Testis (tissue), 3 donors: Measurements from ENCODE around the gene GALNT9. TPM values are rescaled to one million over a fixed set of nuclear protein-coding genes. Genes with fewer than 3 reads are reported as not detected.

Source experiments
- DNase-seq: peaks from one replicate; pipeline ENCODE4 v3.0.0-alpha.2; 2019
- H3K27ac ChIP-seq, 2 donors: fragments of 200-600 bp; sonication (generic); one replicate each; pipeline ENCODE4 v1.5.1; 2019
- H3K27me3 ChIP-seq: fragments of 200-600 bp; sonication (generic); one replicate; pipeline ENCODE4 v1.5.1; 2019
- H3K36me3 ChIP-seq: fragments of 200-600 bp; sonication (generic); one replicate; pipeline ENCODE4 v1.5.1; 2017; ENCODE audit warnings: low read depth; ENCODE audit errors: missing control alignments
- H3K4me1 ChIP-seq: fragments of 200-600 bp; sonication (generic); one replicate; pipeline ENCODE4 v1.5.1; 2019
- H3K4me3 ChIP-seq, 2 donors: fragments of 200-600 bp; sonication (generic); one replicate each; pipeline ENCODE4 v1.5.1; 2017 to 2019
- H3K9me3 ChIP-seq: fragments of 200-600 bp; sonication (generic); one replicate; pipeline ENCODE4 v1.5.1; 2017
- CTCF ChIP-seq, 3 experiments: fragments of 450-650 bp in 2 of 3; fragments of 200-600 bp in 1 of 3; sonication (generic) in 1 of 3; IDR thresholded peaks; one replicate each; pipeline ENCODE4 v1.5.1; 2016 to 2019; ENCODE audit warnings: antibody characterized with exemption in 3 of 3, mild to moderate bottlenecking in 2 of 3, moderate library complexity in 1 of 3
- POLR2A ChIP-seq: fragments of 450-650 bp; IDR thresholded peaks from one replicate; pipeline ENCODE4 v1.6.1; 2017; ENCODE audit warnings: antibody characterized with exemption, mild to moderate bottlenecking, moderate library complexity
- WGBS, 2 donors: methylation state at CpG; one replicate each; pipeline ENCODE4 v1.1.5; 2018; 5-methylcytosine and 5-hydroxymethylcytosine counted together
- intact Hi-C: fragments of 100-400 bp; cut with DNase I; formaldehyde crosslinking; loops from one replicate; pipeline ENCODE4 v1.15.1; 2023; ENCODE audit warnings: low total_unique reads
- polyA plus RNA-seq: library from polyadenylated mRNA; stranded (reverse); fragments of 350-450 nt; fragmentation: Illumina TruSeq; extraction: RNeasy Lipid Tissue Mini Kit (QIAGEN cat#74804); gene quantifications from one replicate; pipeline ENCODE4 v1.2.3, GENCODE V29; 2014; ENCODE audit warnings: low read depth, low replicate concordance; ENCODE audit not compliant: insufficient read depth
- total RNA-seq, 2 donors: library from RNA; depleted of rRNA; stranded (reverse); fragments of >200 nt; gene quantifications; one replicate each; pipeline ENCODE4 v1.2.3, GENCODE V29; 2016

GALNT9 gene
- total and polyA plus RNA-seq, 3 donors from 2014 or later = 1.1 to 1.5 (median 1.3) TPM

- TF ChIP-seq CTCF (IDR thresholded peaks at IDR 0.05) (no peak), POLR2A (no peak)
- Histone ChIP-seq H3K27ac (no peak overlapping the region), H3K9me3 (no peaks in the 10 kb centered on the region), H3K36me3 (no peaks in the 10 kb centered on the region), H3K4me1 (no peaks in the 10 kb centered on the region), H3K27me3 (no peaks in the 10 kb centered on the region), H3K4me3 (no peak overlapping the region)
- DNase-seq = no peak
- intact Hi-C loops = no loop called here
- WGBS, 2 donors = 89 to 95% methylated on average over 17 to 31 of the region's 31 CpGs
Observed at GRCh38 chr12:132355742-132356681, 26.6 kb upstream of the GALNT9 start.

- H3K27ac ChIP-seq = no peak overlapping the region
- WGBS, 2 donors = 84 to 86% methylated on average over 6 to 34 of the region's 34 CpGs
- H3K36me3 ChIP-seq = no peaks in the 10 kb centered on the region
- no peak for DNase-seq
- TF ChIP-seq CTCF (IDR thresholded peaks at IDR 0.05) (no peak), POLR2A (no peak)
- H3K4me1 ChIP-seq = no peaks in the 10 kb centered on the region
- no peak overlapping the region for H3K4me3 ChIP-seq
- no peaks in the 10 kb centered on the region for H3K9me3 ChIP-seq
- no peaks in the 10 kb centered on the region for H3K27me3 ChIP-seq
- intact Hi-C loops = no loop called here
Observed at GRCh38 chr12:132354982-132355680, 25.7 kb upstream of the GALNT9 start.

- DNase-seq = no peak
- 71 to 78% methylated on average over 22 to 43 of the region's 43 CpGs for WGBS, 2 donors
- no peaks in the 10 kb centered on the region for H3K36me3 ChIP-seq
- H3K9me3 ChIP-seq = no peaks in the 10 kb centered on the region
- no peak overlapping the region for H3K4me3 ChIP-seq
- H3K27me3 ChIP-seq = no peaks in the 10 kb centered on the region
- TF ChIP-seq CTCF (IDR thresholded peaks at IDR 0.05) = no peak
- TF ChIP-seq POLR2A = no peak
- intact Hi-C loops = no loop called here
- no peak overlapping the region for H3K27ac ChIP-seq
- no peaks in the 10 kb centered on the region for H3K4me1 ChIP-seq
Observed at GRCh38 chr12:132354211-132354981, 25.0 kb upstream of the GALNT9 start.

- intact Hi-C loops = no loop called here
- Histone ChIP-seq H3K9me3 (no peaks in the 10 kb centered on the region), H3K4me1 (no peaks in the 10 kb centered on the region), H3K27ac (no peak overlapping the region), H3K4me3 (no peak overlapping the region), H3K36me3 (no peaks in the 10 kb centered on the region), H3K27me3 (no peaks in the 10 kb centered on the region)
- WGBS, 2 donors = 83 to 84% methylated on average over 15 of the region's 15 CpGs
- no peak for DNase-seq
- TF ChIP-seq CTCF (IDR thresholded peaks at IDR 0.05) (no peak), POLR2A (no peak)
Observed at GRCh38 chr12:132353811-132354210, 24.4 kb upstream of the GALNT9 start.
